ENCODE data around the gene SHISA6.
"Not testable (repeated sequence)": the region's sequence is repeated elsewhere in the genome, so short reads cannot be mapped to it uniquely, and the experiment has no call there.

Gene SHISA6

GRCh38 chr17:11267999-11268575, 27.1 kb downstream of the SHISA6 start:
- no peak for DNase-seq

GRCh38 chr17:11269210-11269609, 28.2 kb downstream of the SHISA6 start:
- no peak for DNase-seq

GRCh38 chr17:11272191-11272590, 31.2 kb downstream of the SHISA6 start:
- DNase-seq, result no peak

GRCh38 chr17:11273596-11273995, 32.6 kb downstream of the SHISA6 start:
- no peak for DNase-seq

GRCh38 chr17:11274106-11274505, 33.1 kb downstream of the SHISA6 start:
- DNase-seq, result no peak

GRCh38 chr17:11276486-11276885, 35.5 kb downstream of the SHISA6 start:
- DNase-seq, result no peak

GRCh38 chr17:11278186-11278991, 37.4 kb downstream of the SHISA6 start:
- no peak for DNase-seq

- DNase-seq, result no peak
These were observed 37.9 kb downstream of the SHISA6 start for GRCh38 chr17:11278992-11279270.

GRCh38 chr17:11279776-11280344, 38.8 kb downstream of the SHISA6 start:
- no peak for DNase-seq

- DNase-seq, result no peak
These were observed 41.6 kb downstream of the SHISA6 start for GRCh38 chr17:11282586-11282985.

GRCh38 chr17:11284811-11285210, 43.8 kb downstream of the SHISA6 start:
- no peak for DNase-seq

GRCh38 chr17:11285946-11286345, 44.9 kb downstream of the SHISA6 start:
- no peak for DNase-seq

- DNase-seq, result no peak
These were observed 46.8 kb downstream of the SHISA6 start for GRCh38 chr17:11287791-11288190.

- DNase-seq, result no peak
These were observed 49.8 kb downstream of the SHISA6 start for GRCh38 chr17:11290814-11291213.

- DNase-seq, result no peak
These were observed 51.5 kb downstream of the SHISA6 start for GRCh38 chr17:11292491-11292890.

- DNase-seq, result no peak
These were observed 52.5 kb downstream of the SHISA6 start for GRCh38 chr17:11293480-11293879.

- no peak for DNase-seq
These were observed 53.8 kb downstream of the SHISA6 start for GRCh38 chr17:11294826-11295225.

- DNase-seq, result no peak
These were observed 56.0 kb downstream of the SHISA6 start for GRCh38 chr17:11296994-11297393.

GRCh38 chr17:11298401-11298800, 57.4 kb downstream of the SHISA6 start:
- no peak for DNase-seq

- no peak for DNase-seq
These were observed 59.2 kb downstream of the SHISA6 start for GRCh38 chr17:11300201-11300600.

GRCh38 chr17:11300738-11301137, 59.7 kb downstream of the SHISA6 start:
- no peak for DNase-seq

GRCh38 chr17:11301874-11302273, 60.9 kb downstream of the SHISA6 start:
- not testable (repeated sequence) for DNase-seq

- DNase-seq, result no peak
These were observed 61.6 kb downstream of the SHISA6 start for GRCh38 chr17:11302401-11303186.

All from CD4-positive, alpha-beta T cell treated with Interleukin-15 for 1 hour (primary cell).